GM23338 (cell line): Measurements from ENCODE around the gene HTR6.

Source experiments
- CREB1 ChIP-seq: fragments of 250-450 bp; sonication (Bioruptor Pico); IDR thresholded peaks from 2 replicates; pipeline ENCODE4 v1.5.0; 2020; ENCODE audit warnings: low read depth, mild to moderate bottlenecking, moderate library complexity
- CTCF ChIP-seq, 2 experiments: fragments of 200-600 bp in 1 of 2; sonication (generic) in 1 of 2; conservative IDR thresholded peaks; 2 replicates each; pipeline versions ENCODE4 v1.5.1 to v1.6.1; 2016 to 2017; ENCODE audit warnings: antibody characterized with exemption in 2 of 2, low read depth in 2 of 2, mild to moderate bottlenecking in 2 of 2, moderate library complexity in 1 of 2
- ETS1 ChIP-seq: IDR thresholded peaks from 2 replicates; pipeline ENCODE4 v1.6.1; 2016; ENCODE audit warnings: antibody characterized with exemption
- EZH2 ChIP-seq: fragments of 200-600 bp; sonication (generic); IDR thresholded peaks from one replicate; pipeline ENCODE4 v1.8.0; 2017; ENCODE audit warnings: antibody characterized with exemption, mild to moderate bottlenecking, low read depth; ENCODE audit not compliant: unreplicated experiment
- EZH2phosphoT487 ChIP-seq: fragments of 200-600 bp; sonication (generic); IDR thresholded peaks from one replicate; pipeline ENCODE4 v1.8.1; 2018; ENCODE audit warnings: antibody characterized with exemption; ENCODE audit not compliant: unreplicated experiment
- JUNB ChIP-seq: IDR thresholded peaks from one replicate; pipeline ENCODE4 v1.6.1; 2016; ENCODE audit warnings: antibody characterized with exemption; ENCODE audit not compliant: unreplicated experiment
- NANOG ChIP-seq: IDR thresholded peaks from 2 replicates; pipeline ENCODE4 v1.6.1; 2016; ENCODE audit warnings: antibody characterized with exemption, borderline replicate concordance
- POLR2AphosphoS5 ChIP-seq: IDR thresholded peaks from 2 replicates; pipeline ENCODE4 v1.6.1; 2016; ENCODE audit warnings: antibody characterized with exemption, low read depth
- REST ChIP-seq: IDR thresholded peaks from one replicate; pipeline ENCODE4 v1.6.1; 2018; ENCODE audit warnings: antibody characterized with exemption; ENCODE audit not compliant: unreplicated experiment
- STAT1 ChIP-seq: IDR thresholded peaks from one replicate; pipeline ENCODE4 v1.6.1; 2016; ENCODE audit warnings: antibody characterized with exemption; ENCODE audit not compliant: unreplicated experiment
- ZNF114 ChIP-seq: fragments of 250-450 bp; sonication (Bioruptor Pico); IDR thresholded peaks from 2 replicates; pipeline ENCODE4 v1.5.0; 2020; ENCODE audit warnings: mild to moderate bottlenecking, moderate library complexity
- ZNF331 ChIP-seq: fragments of 250-450 bp; sonication (Bioruptor Pico); IDR thresholded peaks from 2 replicates; pipeline ENCODE4 v1.5.0; 2020; ENCODE audit warnings: low read depth, mild to moderate bottlenecking, moderate library complexity
- ZNF462 ChIP-seq: fragments of 250-450 bp; sonication (Bioruptor Pico); IDR thresholded peaks from 2 replicates; pipeline ENCODE4 v1.5.0; 2020; ENCODE audit warnings: mild to moderate bottlenecking, moderate library complexity

GRCh38 chr1:19656134-19656779, 8.4 kb upstream of the HTR6 start:
- no peak for TF ChIP-seq CTCF (conservative IDR thresholded peaks at IDR 0.05; ENCODE audit: low read depth in 2 of 2)
- TF ChIP-seq POLR2AphosphoS5, result no peak
- TF ChIP-seq JUNB, result no peak
- no peak for TF ChIP-seq EZH2
- TF ChIP-seq REST, result no peak
- TF ChIP-seq CREB1, result no peak
- TF ChIP-seq ZNF331 (CRISPR knock-in tag), result no peak
- no peak for TF ChIP-seq ZNF462 (CRISPR knock-in tag)
- no peak for TF ChIP-seq ETS1
- no peak for TF ChIP-seq EZH2phosphoT487
- TF ChIP-seq STAT1, result no peak
- TF ChIP-seq ZNF114 (CRISPR knock-in tag), result no peak
- TF ChIP-seq NANOG, result no peak
